Measurements from ENCODE around the gene EFCAB9. TPM values are rescaled to one million over a fixed set of nuclear protein-coding genes. Genes with fewer than 3 reads are reported as not detected.

The EFCAB9 gene
- total and polyA plus RNA-seq, 4 donors = not detected

GRCh38 chr5:172159016-172159415 lies 35.0 kb upstream of the EFCAB9 start (continued):
- no peak for TF ChIP-seq CTCF (IDR thresholded peaks at IDR 0.05; ENCODE audit: low read depth, low read length, missing input control)
- TF ChIP-seq EGR1 (IDR thresholded peaks at IDR 0.05; ENCODE audit: low read depth in 2 of 2) = no peak
- TF ChIP-seq, protein P1, sequence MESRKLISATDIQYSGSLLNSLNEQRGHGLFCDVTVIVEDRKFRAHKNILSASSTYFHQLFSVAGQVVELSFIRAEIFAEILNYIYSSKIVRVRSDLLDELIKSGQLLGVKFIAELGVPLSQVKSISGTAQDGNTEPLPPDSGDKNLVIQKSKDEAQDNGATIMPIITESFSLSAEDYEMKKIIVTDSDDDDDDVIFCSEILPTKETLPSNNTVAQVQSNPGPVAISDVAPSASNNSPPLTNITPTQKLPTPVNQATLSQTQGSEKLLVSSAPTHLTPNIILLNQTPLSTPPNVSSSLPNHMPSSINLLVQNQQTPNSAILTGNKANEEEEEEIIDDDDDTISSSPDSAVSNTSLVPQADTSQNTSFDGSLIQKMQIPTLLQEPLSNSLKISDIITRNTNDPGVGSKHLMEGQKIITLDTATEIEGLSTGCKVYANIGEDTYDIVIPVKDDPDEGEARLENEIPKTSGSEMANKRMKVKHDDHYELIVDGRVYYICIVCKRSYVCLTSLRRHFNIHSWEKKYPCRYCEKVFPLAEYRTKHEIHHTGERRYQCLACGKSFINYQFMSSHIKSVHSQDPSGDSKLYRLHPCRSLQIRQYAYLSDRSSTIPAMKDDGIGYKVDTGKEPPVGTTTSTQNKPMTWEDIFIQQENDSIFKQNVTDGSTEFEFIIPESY (IDR thresholded peaks at IDR 0.05) = no peak
- no peak for TF ChIP-seq GABPA (IDR thresholded peaks at IDR 0.05 in 1 of 2, conservative IDR thresholded peaks at IDR 0.05 in 1 of 2)

GRCh38 chr5:172160506-172160905 lies 33.5 kb upstream of the EFCAB9 start:
- no peak overlapping the region for H3K27ac ChIP-seq (ENCODE audit: low read depth in 1 of 2, low read length in 2 of 2)
- 87% methylated on average over 9 of the region's 9 CpGs for WGBS
- DNase-seq (ENCODE audit: low spot score) = no peak

More at GRCh38 chr5:172160506-172160905, 33.5 kb upstream of the EFCAB9 start:
- TF ChIP-seq HNF4A (conservative IDR thresholded peaks at IDR 0.05) (no peak), GABPA (IDR thresholded peaks at IDR 0.05 in 1 of 2, conservative IDR thresholded peaks at IDR 0.05 in 1 of 2) (no peak), JUND (IDR thresholded peaks at IDR 0.05) (no peak), MAX (IDR thresholded peaks at IDR 0.05) (no peak), TAF1 (conservative IDR thresholded peaks at IDR 0.05) (no peak), SP1 (IDR thresholded peaks at IDR 0.05) (no peak), RXRA (IDR thresholded peaks at IDR 0.05) (no peak), YY1 (IDR thresholded peaks at IDR 0.05) (no peak), FOXA2 (IDR thresholded peaks at IDR 0.05) (no peak), NR2F2 (IDR thresholded peaks at IDR 0.05) (no peak), CTCF (IDR thresholded peaks at IDR 0.05; ENCODE audit: low read depth, low read length, missing input control) (no peak), FOXA1 (IDR thresholded peaks at IDR 0.05) (no peak), RAD21 (IDR thresholded peaks at IDR 0.05) (no peak), HNF4G (IDR thresholded peaks at IDR 0.05) (no peak), EGR1 (IDR thresholded peaks at IDR 0.05; ENCODE audit: low read depth in 2 of 2) (no peak)
- TF ChIP-seq, protein P2, sequence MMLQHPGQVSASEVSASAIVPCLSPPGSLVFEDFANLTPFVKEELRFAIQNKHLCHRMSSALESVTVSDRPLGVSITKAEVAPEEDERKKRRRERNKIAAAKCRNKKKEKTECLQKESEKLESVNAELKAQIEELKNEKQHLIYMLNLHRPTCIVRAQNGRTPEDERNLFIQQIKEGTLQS (IDR thresholded peaks at IDR 0.05) = no peak
- TF ChIP-seq, protein P1 (IDR thresholded peaks at IDR 0.05) = no peak
- TF ChIP-seq, protein P3, sequence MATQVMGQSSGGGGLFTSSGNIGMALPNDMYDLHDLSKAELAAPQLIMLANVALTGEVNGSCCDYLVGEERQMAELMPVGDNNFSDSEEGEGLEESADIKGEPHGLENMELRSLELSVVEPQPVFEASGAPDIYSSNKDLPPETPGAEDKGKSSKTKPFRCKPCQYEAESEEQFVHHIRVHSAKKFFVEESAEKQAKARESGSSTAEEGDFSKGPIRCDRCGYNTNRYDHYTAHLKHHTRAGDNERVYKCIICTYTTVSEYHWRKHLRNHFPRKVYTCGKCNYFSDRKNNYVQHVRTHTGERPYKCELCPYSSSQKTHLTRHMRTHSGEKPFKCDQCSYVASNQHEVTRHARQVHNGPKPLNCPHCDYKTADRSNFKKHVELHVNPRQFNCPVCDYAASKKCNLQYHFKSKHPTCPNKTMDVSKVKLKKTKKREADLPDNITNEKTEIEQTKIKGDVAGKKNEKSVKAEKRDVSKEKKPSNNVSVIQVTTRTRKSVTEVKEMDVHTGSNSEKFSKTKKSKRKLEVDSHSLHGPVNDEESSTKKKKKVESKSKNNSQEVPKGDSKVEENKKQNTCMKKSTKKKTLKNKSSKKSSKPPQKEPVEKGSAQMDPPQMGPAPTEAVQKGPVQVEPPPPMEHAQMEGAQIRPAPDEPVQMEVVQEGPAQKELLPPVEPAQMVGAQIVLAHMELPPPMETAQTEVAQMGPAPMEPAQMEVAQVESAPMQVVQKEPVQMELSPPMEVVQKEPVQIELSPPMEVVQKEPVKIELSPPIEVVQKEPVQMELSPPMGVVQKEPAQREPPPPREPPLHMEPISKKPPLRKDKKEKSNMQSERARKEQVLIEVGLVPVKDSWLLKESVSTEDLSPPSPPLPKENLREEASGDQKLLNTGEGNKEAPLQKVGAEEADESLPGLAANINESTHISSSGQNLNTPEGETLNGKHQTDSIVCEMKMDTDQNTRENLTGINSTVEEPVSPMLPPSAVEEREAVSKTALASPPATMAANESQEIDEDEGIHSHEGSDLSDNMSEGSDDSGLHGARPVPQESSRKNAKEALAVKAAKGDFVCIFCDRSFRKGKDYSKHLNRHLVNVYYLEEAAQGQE (IDR thresholded peaks at IDR 0.05) = no peak
- peaks cover 0 to 7% (median 2%) of the 10 kb centered on the region in 4 donors for H3K4me1 ChIP-seq (ENCODE audit: control insufficient read depth in 4 of 4, insufficient read depth in 4 of 4, low read length in 3 of 4)
- H3K9me3 ChIP-seq (ENCODE audit: control insufficient read depth in 4 of 4, low read length in 3 of 4) = no peaks in the 10 kb centered on the region
- no peaks in the 10 kb centered on the region for H3K27me3 ChIP-seq (ENCODE audit: control insufficient read depth in 4 of 4, insufficient read depth in 4 of 4, low read length in 3 of 4)
- H3K36me3 ChIP-seq (ENCODE audit: control insufficient read depth in 4 of 4, insufficient read depth in 3 of 4, low read depth in 1 of 4, low read length in 3 of 4) = no peaks in the 10 kb centered on the region
- H3K4me3 ChIP-seq (ENCODE audit: low read depth in 1 of 3, low read length in 3 of 3) = no peak overlapping the region
- no peak overlapping the region for H3K9ac ChIP-seq (ENCODE audit: low read depth in 1 of 2, low read length in 2 of 2)
